HT1080 (cell line): ENCODE data around the gene NT5C1A. TPM values are rescaled to one million over a fixed set of nuclear protein-coding genes. Genes with fewer than 3 reads are reported as not detected.

Experiments
- DNase-seq: peaks from one replicate; pipeline ENCODE4 v3.0.0-alpha.2; 2015; ENCODE audit warnings: low read depth
- total RNA-seq: library from RNA; depleted of rRNA; stranded (reverse); fragments of >200 nt; shearing (Covaris generic); gene quantifications from 2 replicates; pipeline ENCODE4 v1.2.3, GENCODE V29; 2014

Gene NT5C1A
- total RNA-seq, 1 experiment from 2014 or later = not detected

GRCh38 chr1:39662861-39663260, 9.0 kb downstream of the NT5C1A start:
- no peak for DNase-seq

DNA sequence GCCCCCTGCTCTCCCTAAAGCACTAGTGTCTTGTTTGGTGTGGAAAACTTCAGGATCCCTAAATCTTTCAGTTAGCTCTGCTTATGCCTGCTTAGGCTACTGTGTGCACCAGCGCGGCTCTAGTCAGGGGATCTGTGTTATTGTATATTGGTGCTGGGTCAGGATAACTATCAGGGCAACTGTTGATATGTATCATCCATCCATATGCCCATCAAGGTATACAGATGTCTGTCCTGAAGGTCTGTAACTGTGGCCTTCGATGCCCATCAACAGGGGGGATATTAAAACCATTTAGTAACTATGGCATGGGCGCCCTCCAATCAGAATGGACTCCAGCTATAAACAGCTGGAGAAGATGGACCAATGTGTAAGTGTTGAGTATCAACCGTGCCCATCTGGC, 12.4 kb downstream of the NT5C1A start:
- no peak for DNase-seq

- DNase-seq = no peak
Observed at GRCh38 chr1:39659110-39659509, 12.8 kb downstream of the NT5C1A start.

DNA sequence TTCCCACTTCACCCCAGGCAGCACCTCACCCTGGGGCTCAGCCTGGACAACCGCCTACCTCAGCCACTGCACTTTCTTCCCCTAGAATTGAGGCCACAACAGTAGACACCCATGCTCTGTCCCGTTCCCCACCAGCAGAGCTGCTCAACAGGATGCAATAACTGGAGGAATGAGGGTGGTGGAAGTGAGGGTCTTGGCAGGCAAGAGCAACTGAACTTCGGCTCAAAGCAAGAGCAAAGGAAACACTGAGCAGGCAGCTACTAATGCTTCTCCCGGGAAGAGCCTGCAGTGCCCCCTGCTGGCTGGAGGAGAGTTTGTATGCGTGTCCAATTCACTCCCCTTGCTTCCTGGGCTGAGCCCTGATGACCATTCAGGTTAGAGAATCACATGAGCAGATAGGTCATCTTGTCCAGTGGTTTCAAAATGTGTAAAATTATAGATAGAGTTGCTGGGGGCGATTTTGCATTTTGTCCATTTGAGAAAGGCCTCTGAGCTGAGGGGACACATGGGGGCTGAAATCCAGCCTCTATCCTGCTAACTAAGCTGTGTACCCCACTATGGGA, 13.9 kb downstream of the NT5C1A start:
- peak; percentile 63 for DNase-seq

- DNase-seq = no peak
Observed at GRCh38 chr1:39657402-39657801, 14.5 kb downstream of the NT5C1A start.

- DNase-seq = no peak
Observed at GRCh38 chr1:39656391-39656790, 15.5 kb downstream of the NT5C1A start.

DNA sequence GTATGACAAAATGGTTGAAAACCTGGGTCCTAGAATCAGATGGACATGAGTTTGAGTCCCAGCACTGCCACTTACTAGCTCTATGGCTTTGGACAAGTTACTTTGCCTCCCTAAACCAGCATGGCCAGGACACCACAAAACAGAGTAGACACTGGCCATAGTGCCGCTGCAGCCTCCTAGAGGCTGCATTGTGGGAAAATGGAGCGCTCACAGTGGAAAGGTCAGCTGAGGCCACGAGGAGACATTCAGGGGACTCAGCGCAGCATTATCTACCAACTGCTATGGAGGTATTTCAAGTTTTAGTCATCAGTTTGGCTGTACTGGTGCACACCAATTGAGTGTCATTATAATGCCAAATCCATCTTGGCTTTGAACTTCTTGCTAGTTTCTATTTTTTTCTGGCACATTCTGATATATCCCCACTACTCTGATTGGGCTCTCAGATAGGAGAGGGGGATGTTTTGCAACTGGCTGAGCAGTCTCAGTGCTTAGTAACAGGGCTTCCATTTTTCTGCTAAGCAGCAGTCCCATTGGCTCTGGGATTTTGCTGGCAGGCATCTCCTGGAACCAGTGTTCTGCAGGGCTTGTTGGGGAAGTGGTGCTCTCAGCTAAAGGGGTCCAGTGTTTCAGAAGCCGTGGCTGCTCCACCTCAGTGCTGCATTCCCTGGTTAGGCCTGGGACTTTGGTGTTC, 16.2 kb downstream of the NT5C1A start:
- DNase-seq = no peak

DNA sequence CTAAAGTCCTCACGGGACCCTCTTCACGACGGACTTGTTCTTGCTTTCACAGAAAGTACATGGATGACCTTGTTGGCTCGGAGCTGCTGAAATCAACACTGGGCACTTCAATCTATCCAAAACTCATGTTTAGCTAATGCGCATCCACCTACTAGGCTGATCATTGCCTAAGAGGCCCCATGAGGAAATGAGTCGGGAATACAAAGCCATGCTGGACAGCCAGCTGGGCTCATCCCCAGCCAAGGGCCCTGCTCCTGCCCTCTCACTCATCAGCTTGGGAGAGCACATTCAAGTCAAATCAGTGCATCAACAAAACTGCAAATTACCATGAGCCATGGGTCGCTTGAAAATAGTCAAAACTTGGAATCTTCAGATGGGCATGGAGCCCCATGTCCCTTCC, 17.6 kb downstream of the NT5C1A start:
- no peak for DNase-seq

DNA sequence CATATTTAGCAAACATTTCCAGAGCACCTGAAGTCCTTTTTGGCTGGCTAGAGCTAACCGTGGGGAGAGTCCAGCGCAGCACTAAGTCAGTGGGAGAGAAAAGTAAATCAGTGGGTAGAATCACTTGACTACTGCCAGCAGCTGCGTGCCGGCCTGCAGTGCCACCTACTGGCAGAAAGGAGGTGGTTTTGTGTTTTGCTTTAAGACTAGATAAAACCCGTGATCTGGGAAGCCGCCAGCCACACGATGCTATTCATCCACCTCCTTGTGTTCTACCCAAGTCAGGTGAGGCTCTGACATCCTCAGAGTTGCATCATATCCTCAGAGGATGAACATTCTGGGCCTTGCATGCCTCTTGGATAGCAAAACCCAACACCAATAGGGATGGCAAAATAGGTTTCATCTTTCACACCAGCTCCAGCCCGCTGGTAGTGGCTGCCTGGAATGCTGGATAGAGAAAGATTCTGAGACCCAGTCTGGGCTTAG, 18.3 kb downstream of the NT5C1A start:
- peak; percentile 63 for DNase-seq

DNA sequence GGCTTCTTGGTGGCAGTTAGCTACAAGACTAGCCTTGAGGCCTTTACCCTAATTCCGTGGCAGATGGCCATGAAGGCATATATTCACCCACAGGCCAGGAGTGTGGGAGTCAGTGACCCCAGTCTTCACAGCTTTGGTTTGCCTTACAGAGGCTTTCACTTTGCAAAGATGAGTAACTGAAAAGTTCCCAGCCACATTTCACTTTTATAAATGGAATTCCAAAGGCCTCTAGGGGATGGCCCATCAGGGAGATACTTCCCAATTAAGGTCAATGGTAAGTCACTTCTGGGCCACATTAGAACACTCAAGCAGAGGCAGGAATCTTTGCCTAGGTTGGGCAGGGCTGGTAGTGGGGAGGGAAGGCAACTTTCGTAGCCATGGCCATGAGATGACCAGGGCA, 19.4 kb downstream of the NT5C1A start:
- no peak for DNase-seq

- DNase-seq = no peak
Observed at GRCh38 chr1:39652105-39652504, 19.8 kb downstream of the NT5C1A start.

DNA sequence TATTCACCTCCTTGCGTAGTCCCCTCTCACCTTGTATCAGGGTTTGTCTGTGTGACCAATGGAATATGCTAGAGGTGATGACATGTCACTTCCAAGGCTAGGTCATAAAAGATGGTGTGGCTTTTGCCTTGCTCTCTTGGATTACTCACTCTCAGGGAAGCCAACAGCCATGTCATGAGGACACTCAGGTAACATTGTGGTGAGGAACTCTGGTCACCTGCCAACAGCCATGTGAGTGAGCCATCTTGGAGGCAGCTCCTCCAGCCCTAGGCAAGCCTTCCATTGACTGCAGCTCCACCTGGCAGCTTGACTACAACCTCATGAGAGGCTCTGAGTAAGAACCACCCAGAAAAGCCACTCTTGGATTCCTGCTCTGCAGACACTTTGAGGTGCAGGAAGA, 21.5 kb downstream of the NT5C1A start:
- no peak for DNase-seq

GRCh38 chr1:39649636-39650185, 22.2 kb downstream of the NT5C1A start:
- DNase-seq = no peak

DNA sequence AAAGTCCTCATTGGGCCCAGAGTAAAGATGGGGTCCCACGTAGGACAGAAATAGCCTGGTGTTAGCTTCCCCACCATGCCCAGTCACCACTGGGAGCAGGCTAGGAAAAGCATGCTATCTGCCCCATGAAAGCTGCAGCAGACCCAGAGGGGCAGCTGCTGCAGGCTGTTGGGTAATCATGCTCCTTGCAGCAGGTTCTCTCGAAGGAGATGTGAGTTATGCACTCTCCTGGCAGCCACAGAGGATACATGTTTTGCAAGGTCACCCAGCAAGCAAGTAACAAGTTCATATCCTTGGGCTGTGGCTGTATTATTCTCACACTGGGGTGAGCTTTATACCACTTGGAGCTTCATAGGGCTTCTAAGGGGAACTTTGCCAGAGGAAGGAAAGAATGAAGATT, 23.4 kb downstream of the NT5C1A start:
- DNase-seq = no peak

DNA sequence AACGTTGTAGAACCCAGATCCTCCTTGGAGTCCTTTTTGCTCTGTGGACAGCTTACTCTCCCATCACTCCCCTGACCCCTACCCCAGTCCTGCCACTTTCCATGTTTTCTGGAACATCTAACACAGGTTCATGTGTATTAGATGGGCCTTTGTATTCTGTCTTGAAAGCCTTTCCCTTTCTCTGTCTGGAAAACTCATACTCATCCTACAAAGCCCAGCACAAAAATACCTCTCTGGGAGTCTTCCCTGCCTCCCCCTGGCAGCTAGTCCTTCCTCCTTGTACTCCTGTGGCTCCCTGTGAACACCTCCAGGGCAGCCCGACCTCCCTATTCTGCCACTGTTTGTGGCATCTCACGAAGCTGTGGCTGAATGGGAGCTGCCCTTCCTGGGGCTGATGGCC, 24.7 kb downstream of the NT5C1A start:
- no peak for DNase-seq

GRCh38 chr1:39646232-39647081, 25.4 kb downstream of the NT5C1A start:
- DNase-seq = no peak

DNA sequence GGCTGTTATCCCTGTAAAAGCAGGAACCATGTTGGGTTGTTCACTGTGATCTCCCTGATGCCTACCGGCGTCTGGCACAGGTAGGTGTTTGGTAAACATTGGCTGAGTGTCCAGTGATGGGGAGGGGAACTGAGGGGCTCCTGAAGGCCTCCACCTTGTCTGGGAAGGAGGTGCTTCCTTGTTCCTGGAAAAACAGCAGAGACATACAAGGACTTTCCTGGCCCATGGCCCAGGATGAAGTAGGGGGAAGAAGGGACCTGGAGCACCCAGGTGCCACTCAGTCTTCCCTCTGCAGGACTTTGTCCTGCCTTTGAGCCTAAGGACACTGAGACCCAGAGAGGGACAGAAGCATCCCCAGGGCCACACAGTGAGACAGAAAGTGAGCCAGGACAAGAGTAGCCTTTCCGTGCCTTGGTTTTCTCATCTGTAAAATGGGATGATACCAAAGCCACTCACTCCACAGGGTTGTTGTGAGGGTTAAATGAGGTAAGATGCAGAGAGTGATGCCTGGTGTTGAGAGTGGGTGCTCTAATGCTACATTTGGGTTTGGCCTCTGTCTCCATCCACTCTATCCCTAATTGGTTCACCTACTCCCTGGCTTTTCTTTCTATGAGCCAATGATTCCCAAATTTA, 26.4 kb downstream of the NT5C1A start:
- DNase-seq = no peak

DNA sequence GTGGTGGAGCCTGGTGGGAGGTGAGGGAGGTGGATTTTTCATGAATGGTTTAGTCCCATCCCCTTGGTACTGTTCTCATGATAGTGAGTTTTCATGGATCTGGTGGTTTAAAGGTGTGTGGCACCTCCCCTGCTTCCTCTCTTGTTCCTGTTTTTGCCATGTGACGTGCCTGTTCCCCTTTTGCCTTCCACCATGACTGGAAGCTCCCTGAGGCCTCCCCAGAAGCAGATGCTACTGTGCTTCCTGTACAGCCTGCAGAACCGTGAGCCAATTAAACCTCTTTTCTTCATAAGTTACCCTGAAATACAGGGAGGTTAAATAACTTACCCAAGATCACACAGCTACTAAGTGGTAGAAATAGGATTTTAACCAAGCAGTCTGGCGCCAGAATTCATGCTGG, 28.2 kb downstream of the NT5C1A start:
- no peak for DNase-seq

DNA sequence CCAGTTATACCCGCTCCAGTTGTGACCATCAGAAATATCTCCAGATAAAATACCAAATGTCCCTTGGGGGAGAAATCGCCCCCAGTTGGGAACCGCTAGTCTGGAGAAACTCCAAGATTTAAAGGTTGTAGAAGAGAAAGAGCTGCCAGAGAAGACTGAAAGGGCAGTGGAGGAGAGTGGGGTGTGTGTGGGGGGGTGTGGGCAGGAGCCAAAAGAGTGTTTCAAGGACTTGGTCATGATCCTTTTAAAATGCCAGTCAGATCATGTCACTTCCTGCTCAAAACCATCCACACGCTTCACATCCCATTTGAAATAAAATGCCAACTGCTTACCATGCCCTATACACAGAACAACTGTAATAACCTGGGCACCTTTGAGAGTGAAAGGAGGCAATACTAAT, 29.1 kb downstream of the NT5C1A start:
- DNase-seq = peak; percentile 73

- no peak for DNase-seq
Observed at GRCh38 chr1:39640861-39641260, 31.0 kb downstream of the NT5C1A start.

DNA sequence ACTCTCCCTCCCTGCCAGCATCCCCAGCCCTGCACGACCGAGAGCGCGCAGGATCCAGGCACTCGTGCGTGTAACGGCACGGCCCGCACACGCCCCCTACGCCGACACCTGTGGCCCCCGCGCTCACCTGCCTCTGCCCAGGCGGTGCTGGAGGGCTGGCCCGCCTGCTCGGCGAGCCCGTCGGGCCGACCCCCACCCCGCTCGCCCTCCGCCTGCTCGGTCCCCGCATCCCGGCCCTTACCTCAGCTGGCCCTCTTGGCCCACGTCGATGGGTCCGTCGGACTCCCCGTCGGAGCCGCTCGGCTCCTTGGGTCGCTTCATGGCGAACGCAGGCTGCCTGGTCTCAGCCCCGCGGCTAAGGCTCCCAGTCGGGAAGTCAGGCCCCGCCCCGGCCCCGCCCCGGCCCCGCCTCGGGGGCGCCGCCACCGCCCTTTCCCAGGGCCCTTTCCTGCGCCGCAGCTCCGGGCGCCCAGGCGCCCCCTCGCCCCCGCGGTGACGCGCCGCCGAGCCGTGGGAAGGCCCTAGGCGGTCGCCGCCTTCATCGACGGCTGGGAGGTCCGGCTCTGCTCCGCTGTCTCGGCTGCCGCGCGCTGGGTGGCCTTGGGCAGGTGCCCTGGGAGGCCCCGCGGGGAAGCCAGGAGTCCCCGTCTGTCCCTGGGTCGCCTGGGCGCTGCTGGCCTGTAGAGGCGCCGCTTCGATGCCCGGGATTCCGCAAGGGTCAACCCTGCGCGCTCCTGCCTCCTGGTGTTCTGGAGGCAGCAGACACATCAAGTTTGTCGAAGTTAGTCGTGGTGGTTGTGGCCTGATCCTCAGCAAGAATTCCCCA, 32.4 kb downstream of the NT5C1A start, which contains the start of gene HEYL:
Gene HEYL (minus strand): TSS at position 339 of the 826 bp plus-strand sequence. CDS start 18 bp downstream, at position 321.
- DNase-seq = no peak
